ENCODE data around the gene DNM1.
"Not testable (repeated sequence)": the region's sequence is repeated elsewhere in the genome, so short reads cannot be mapped to it uniquely, and the experiment has no call there.

DNM1 gene

GRCh38 chr9:128178806-128179431, 24.3 kb upstream of the DNM1 start:
- DNase-seq = no peak

DNA sequence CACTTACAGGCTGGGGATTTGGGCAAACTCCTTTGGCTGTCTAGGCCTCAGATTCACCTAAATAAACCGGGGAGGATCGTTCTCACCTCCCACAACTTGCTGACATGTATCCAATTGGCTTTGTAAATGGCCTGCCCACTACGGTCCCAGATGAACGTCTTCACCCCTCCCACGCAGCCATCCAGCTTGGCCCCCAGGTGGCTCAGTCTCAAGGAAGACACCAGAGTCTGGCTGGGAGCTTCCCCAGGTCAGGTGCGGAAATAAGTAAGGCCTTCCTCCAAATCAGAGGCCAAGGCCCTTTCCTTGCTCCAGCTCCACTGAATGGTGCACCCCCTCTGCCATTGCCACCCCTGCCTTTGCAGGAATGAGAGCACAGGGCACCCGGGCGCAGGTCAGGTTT, 23.2 kb upstream of the DNM1 start:
- DNase-seq = no peak

- DNase-seq = no peak
Observed at GRCh38 chr9:128180447-128180846, 22.7 kb upstream of the DNM1 start.

DNA sequence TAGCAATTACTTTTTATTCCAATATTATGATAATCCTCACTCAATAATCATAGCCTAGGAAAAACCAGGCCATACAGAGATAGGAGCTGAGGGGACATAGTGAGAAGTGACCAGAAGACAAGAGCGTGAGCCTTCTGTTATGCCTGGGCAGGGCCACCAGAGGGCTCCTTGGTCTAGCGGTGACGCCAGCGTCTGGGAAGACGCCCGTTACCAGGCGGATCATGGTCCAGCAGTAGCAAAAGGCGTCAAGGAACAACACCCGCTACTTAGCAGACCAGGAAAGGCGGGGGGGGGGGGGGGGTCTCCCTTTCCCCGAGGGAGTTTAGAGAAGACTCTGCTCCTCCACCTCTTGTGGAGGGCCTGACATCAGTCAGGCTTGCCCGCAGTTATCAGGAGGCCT, 21.7 kb upstream of the DNM1 start:
- DNase-seq = not testable (repeated sequence)

DNA sequence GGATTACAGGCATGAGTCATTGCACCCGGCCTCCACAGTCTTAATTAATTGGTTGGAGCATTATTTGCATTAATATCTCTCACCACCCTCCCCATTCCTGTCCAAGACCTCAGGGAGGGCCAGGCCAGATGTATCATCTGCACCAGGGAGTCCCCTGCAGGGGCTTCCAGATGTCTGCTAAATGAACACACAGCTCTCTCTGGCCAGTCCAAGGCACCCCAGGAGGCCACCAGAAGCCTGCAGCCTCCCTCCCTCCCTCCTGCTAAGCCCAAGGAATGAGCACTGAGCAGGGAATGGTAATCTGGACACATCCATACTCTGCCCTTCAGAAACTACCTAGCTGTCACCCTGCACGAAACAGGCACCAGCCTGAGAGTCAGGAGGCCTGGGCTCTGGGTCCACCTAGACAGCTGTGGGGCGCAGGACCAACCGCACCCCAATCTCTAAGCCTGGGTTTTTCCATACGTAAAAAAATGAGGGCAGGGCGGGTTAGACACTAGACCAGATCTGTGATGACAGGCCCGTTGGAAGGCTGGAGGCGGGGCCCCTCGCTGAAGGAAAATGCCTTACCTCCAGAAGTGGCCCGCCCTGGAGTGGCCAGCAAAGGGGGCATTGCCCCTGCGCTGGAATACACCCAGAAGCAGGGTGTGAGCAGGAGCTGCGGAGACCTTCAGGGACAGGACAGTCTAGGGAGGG, 20.1 kb upstream of the DNM1 start:
- no peak for DNase-seq

GRCh38 chr9:128185979-128186965, 16.9 kb upstream of the DNM1 start:
- DNase-seq = no peak

DNA sequence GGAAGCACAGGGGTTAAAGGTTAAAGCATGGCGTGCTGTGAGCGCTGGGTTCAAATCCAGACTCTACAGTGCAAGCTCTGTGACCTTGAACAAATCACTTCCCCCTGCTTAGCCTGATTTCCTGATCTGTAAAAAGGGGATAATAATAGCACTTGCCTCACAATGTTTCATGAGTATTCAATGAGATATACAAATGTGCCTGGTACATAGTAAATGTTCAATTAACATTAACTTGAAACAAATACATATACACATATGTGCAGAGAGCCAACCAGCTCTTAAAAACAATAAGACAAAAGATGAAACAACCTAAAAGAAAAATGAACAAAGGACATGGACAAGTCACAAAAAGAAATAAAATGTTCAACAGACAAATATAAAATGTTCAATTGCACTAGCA, 15.8 kb upstream of the DNM1 start:
- no peak for DNase-seq

- DNase-seq = no peak
Observed at GRCh38 chr9:128188209-128188608, 15.0 kb upstream of the DNM1 start.

DNA sequence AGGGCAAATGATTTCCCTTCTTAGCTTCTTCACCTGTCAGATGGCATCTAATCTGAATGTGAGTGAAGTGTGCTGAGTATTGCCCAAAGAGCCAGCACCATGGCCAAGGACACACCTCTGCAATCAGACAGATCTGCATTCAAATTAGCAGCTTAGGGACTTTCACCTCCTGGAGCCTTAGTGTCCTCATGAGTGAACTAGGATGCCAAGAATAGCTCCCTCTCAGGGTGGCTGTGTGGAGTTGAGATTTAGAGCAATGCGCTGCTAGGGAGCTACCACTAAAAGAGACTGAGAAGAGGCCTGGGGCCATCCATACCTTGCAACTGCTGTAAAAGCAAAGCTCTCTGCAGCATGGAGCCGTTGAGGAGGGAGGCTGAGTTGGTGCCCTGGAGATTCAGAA, 13.2 kb upstream of the DNM1 start:
- DNase-seq = no peak

GRCh38 chr9:128190516-128191405, 12.4 kb upstream of the DNM1 start:
- DNase-seq = no peak

DNA sequence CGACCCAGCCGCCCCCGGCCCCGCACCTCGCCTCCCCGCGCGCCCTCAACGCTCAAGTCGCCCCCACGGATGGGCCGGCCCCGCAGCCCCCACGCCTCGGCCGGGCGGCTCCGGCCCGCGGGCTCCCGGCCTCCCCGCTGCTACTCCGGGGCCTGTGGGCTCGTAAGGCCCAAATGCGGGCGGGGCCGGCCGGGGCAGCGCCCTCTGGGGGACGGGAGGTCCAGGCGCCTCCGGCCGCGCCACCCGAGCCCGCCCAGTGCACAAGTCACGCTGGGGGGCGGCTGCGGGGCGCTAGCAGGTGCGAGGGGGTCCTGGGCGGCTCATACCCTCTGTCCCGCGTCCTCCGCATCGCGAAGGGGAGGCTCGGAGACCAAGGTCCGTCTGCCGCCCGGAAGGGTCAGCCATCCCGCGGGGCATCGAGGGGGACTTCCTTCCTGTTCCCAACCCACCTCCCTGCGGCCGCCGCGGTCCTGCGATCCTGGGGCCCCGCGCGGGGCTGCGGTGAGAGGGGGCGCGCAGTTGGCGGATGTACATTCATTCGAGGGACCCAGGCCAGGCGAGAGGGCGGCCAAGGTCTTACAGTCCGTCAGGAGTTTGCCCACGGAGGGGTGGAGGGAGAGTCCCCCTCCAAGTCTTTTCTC, 11.7 kb upstream of the DNM1 start, which contains the start of gene CIZ1:
TSS of gene CIZ1 (minus strand) at position 167 of the 641 bp plus-strand sequence. CDS start 715 bp downstream, outside the sequence.
- DNase-seq = peak; percentile 84 to 95 (median 90)

DNA sequence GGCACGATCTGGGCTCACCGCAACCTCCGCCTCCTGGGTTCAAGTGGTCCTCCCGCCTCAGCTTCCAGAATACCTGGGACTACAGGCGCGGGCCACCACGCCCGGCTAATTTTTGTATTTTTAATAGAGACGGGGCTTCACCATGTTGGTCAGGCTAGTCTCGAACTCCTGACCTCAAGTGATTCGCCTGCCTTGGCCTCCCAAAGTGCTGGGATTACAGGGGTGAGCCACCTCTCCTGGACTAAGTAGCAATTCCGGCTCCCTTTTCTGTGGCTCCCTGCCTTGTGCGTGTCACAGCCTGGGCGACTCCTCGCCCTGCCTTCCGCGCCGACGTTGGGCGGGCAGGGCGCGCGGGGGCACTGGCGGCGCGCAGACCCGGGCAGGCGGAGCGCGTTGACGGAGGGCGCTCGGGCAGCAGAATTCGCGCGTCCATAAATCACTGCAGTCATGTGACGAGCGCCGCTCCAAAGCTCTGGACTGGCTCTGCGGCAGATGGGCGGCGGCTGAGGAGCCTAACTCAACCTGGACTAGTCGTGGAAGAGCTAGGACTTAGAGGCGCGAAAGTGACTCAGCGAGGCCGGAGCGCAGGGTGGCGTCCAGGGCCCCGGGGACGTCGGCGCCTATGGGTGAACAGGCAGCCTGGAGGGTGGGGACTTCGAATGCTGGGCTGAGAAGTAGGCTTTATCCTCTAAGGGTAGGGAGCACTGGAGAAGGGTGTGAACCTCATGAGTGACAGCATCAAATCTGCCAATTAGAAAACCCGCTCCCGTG, 10.4 kb upstream of the DNM1 start:
- peak; percentile 87 to 91 (median 90) for DNase-seq

- DNase-seq = no peak
Observed at GRCh38 chr9:128193469-128194096, 9.6 kb upstream of the DNM1 start.

- no peak for DNase-seq
Observed at GRCh38 chr9:128201441-128202369, 1.5 kb upstream of the DNM1 start.

GRCh38 chr9:128202648-128203023, 543 bp upstream of the DNM1 start:
- DNase-seq = no peak

DNA sequence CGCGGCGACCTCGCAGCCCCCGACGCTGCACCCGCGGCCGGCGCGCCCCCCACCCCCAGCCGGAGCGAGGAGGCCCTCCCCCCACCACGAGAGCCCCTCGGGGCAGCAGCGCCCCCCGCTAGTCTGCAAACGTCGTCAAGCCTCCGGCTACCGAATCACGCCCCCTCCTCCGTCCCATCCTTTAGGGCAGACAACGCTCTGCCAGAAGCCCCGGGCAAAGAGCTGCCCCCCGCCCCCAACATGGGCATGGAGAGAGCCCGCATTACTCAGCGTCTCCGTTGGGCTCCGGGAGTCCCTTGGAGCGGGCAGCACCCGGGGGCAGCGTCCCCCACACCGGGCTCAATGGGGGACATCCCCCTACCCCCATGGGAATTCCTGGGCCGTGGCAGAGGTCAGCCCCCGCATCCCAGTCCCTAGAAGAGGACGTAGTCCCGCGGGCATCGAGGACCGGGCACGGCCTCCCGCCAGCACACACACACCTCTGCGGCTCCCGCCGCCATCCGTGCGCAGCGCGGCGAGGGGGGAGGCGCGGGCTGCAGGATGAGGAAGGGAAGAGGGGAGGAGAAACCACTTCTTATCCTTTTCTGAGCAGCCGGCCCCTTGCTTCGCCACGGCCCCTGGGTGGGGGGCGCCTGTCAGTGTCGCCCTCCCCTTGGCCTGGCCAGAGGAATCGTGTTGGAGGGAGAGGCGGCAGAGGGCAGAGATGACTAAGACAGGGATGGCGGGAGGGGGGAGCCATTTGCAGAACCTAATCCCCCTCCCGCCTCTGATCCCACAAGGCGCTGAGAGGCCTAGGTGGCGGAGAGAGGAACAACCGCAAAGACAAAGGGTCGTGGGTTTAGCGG, 750 bp downstream of the DNM1 start:
- peak; percentile 44 to 67 (median 60) for DNase-seq

- DNase-seq = no peak
Observed at GRCh38 chr9:128204858-128205257, 1.7 kb downstream of the DNM1 start.

DNA sequence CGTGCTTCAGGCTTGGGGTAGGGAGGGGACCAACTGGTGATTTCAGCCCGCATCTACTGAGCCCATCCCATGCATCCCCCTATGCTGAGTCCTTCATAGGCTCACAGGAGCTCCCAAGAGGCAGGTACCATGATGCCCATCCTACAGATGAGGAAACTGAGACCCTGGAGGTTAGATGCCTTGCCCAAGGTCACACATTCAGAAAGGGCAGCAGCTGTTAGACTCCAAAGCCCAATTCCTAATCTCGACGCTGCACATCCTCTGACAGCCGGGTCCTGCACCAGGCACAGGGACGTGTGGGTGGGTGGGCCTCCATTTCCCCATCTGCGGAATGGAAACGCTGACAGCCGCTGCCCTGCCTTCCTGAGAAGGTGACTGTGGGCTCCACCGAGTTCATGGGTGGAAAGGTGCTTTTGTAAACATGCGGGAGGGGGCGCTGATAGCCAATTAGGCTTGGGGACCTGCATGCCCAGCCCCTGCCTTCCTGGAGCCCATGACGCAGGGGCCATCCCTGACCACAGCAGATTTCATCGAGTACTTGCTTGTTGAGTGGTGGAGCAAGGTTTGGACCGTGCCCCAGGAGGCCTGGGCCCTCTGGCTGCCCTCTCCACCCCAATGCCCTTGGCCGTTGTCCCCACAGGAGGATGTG, 2.2 kb downstream of the DNM1 start:
- DNase-seq = no peak
